Stimulated activated naive CD8-positive, alpha-beta T cell treated with anti-CD3 and anti-CD28 coated beads, Interleukin-15, Interleukin-2, amounts not matched to agents 100 ng/mL and 50 ng/mL, for 24 hours (primary cell): ENCODE measurements around the gene SPINK5.

Experiments
- H3K27ac Mint-ChIP-seq: one replicate; pipeline ENCODE4 v1.8.0; 2021; ENCODE audit warnings: mild to moderate bottlenecking, mixed read lengths
- H3K27me3 Mint-ChIP-seq: one replicate; pipeline ENCODE4 v1.8.0; 2021; ENCODE audit warnings: mixed read lengths
- H3K36me3 Mint-ChIP-seq: one replicate; pipeline ENCODE4 v1.8.0; 2021; ENCODE audit warnings: low read depth, mixed read lengths
- H3K4me1 Mint-ChIP-seq: one replicate; pipeline ENCODE4 v1.8.0; 2021; ENCODE audit warnings: low read depth, mixed read lengths
- H3K4me3 Mint-ChIP-seq: one replicate; pipeline ENCODE4 v1.8.0; 2021; ENCODE audit warnings: mild to moderate bottlenecking, mixed read lengths
- H3K9me3 Mint-ChIP-seq: one replicate; pipeline ENCODE4 v1.8.0; 2021; ENCODE audit warnings: mixed read lengths

SPINK5 gene

GRCh38 chr5:148084269-148084668 is 20.5 kb downstream of the SPINK5 start:
- H3K4me3 Mint-ChIP-seq = no peak overlapping the region
- peaks cover 4% of the 10 kb centered on the region for H3K9me3 Mint-ChIP-seq
- H3K27ac Mint-ChIP-seq = no peak overlapping the region
- no peaks in the 10 kb centered on the region for H3K36me3 Mint-ChIP-seq
- H3K27me3 Mint-ChIP-seq = no peaks in the 10 kb centered on the region
- H3K4me1 Mint-ChIP-seq = no peaks in the 10 kb centered on the region

- Mint-ChIP-seq H3K9me3 (peaks cover 4% of the 10 kb centered on the region), H3K4me1 (no peaks in the 10 kb centered on the region), H3K27me3 (no peaks in the 10 kb centered on the region), H3K4me3 (no peak overlapping the region), H3K27ac (no peak overlapping the region), H3K36me3 (no peaks in the 10 kb centered on the region)
Observed at GRCh38 chr5:148085310-148085709, 21.5 kb downstream of the SPINK5 start.

- Mint-ChIP-seq H3K27ac (no peak overlapping the region), H3K4me3 (no peak overlapping the region), H3K9me3 (peaks cover 4% of the 10 kb centered on the region), H3K27me3 (no peaks in the 10 kb centered on the region), H3K36me3 (no peaks in the 10 kb centered on the region), H3K4me1 (no peaks in the 10 kb centered on the region)
Observed at GRCh38 chr5:148085977-148086705, 22.4 kb downstream of the SPINK5 start.

GRCh38 chr5:148090146-148090772 is 26.5 kb downstream of the SPINK5 start:
- Mint-ChIP-seq H3K4me3 (no peak overlapping the region), H3K27ac (no peak overlapping the region), H3K27me3 (no peaks in the 10 kb centered on the region), H3K36me3 (no peaks in the 10 kb centered on the region), H3K9me3 (no peaks in the 10 kb centered on the region), H3K4me1 (no peaks in the 10 kb centered on the region)

GRCh38 chr5:148090773-148091250 is 27.0 kb downstream of the SPINK5 start:
- Mint-ChIP-seq H3K27me3 (no peaks in the 10 kb centered on the region), H3K36me3 (no peaks in the 10 kb centered on the region), H3K27ac (no peak overlapping the region), H3K4me1 (no peaks in the 10 kb centered on the region), H3K9me3 (no peaks in the 10 kb centered on the region), H3K4me3 (no peak overlapping the region)

GRCh38 chr5:148091991-148092964 is 28.5 kb downstream of the SPINK5 start:
- Mint-ChIP-seq H3K36me3 (no peaks in the 10 kb centered on the region), H3K9me3 (no peaks in the 10 kb centered on the region), H3K27ac (no peak overlapping the region), H3K4me1 (no peaks in the 10 kb centered on the region), H3K4me3 (no peak overlapping the region), H3K27me3 (no peaks in the 10 kb centered on the region)

GRCh38 chr5:148094336-148094735 is 30.6 kb downstream of the SPINK5 start:
- Mint-ChIP-seq H3K4me3 (no peak overlapping the region), H3K9me3 (peaks cover 3% of the 10 kb centered on the region), H3K27me3 (peaks cover 3% of the 10 kb centered on the region), H3K4me1 (no peaks in the 10 kb centered on the region), H3K27ac (no peak overlapping the region), H3K36me3 (no peaks in the 10 kb centered on the region)

- no peak overlapping the region for H3K4me3 Mint-ChIP-seq
- H3K27me3 Mint-ChIP-seq = peaks cover 7% of the 10 kb centered on the region
- H3K9me3 Mint-ChIP-seq = no peaks in the 10 kb centered on the region
Observed at GRCh38 chr5:148104226-148104625, 40.4 kb downstream of the SPINK5 start.

GRCh38 chr5:148107608-148108007 is 43.8 kb downstream of the SPINK5 start:
- no peaks in the 10 kb centered on the region for H3K4me1 Mint-ChIP-seq
- H3K9me3 Mint-ChIP-seq = no peaks in the 10 kb centered on the region
- no peak overlapping the region for H3K4me3 Mint-ChIP-seq
- peaks cover 4% of the 10 kb centered on the region for H3K27me3 Mint-ChIP-seq
- H3K36me3 Mint-ChIP-seq = no peaks in the 10 kb centered on the region
- H3K27ac Mint-ChIP-seq = no peak overlapping the region

More at GRCh38 chr5:148104226-148104625, 40.4 kb downstream of the SPINK5 start:
- H3K4me1 Mint-ChIP-seq = no peaks in the 10 kb centered on the region
- no peak overlapping the region for H3K27ac Mint-ChIP-seq
- no peaks in the 10 kb centered on the region for H3K36me3 Mint-ChIP-seq

- Mint-ChIP-seq H3K9me3 (no peaks in the 10 kb centered on the region), H3K4me3 (no peak overlapping the region), H3K36me3 (no peaks in the 10 kb centered on the region), H3K4me1 (no peaks in the 10 kb centered on the region), H3K27ac (no peak overlapping the region), H3K27me3 (peaks cover 4% of the 10 kb centered on the region)
Observed at GRCh38 chr5:148113243-148113642, 49.5 kb downstream of the SPINK5 start.

- no peaks in the 10 kb centered on the region for H3K9me3 Mint-ChIP-seq
- no peaks in the 10 kb centered on the region for H3K27me3 Mint-ChIP-seq
- no peaks in the 10 kb centered on the region for H3K4me1 Mint-ChIP-seq
- no peak overlapping the region for H3K27ac Mint-ChIP-seq
- H3K36me3 Mint-ChIP-seq = no peaks in the 10 kb centered on the region
- H3K4me3 Mint-ChIP-seq = no peak overlapping the region
Observed at GRCh38 chr5:148120317-148120716, 56.5 kb downstream of the SPINK5 start.

- H3K4me3 Mint-ChIP-seq = no peak overlapping the region
- H3K27ac Mint-ChIP-seq = no peak overlapping the region
- H3K9me3 Mint-ChIP-seq = no peaks in the 10 kb centered on the region
- no peaks in the 10 kb centered on the region for H3K4me1 Mint-ChIP-seq
- peaks cover 3% of the 10 kb centered on the region for H3K27me3 Mint-ChIP-seq
- no peaks in the 10 kb centered on the region for H3K36me3 Mint-ChIP-seq
Observed at GRCh38 chr5:148125641-148126040, 61.9 kb downstream of the SPINK5 start.

GRCh38 chr5:148135091-148136048 is 71.6 kb downstream of the SPINK5 start:
- no peaks in the 10 kb centered on the region for H3K4me1 Mint-ChIP-seq
- no peak overlapping the region for H3K4me3 Mint-ChIP-seq

GRCh38 chr5:148140846-148141245 is 77.1 kb downstream of the SPINK5 start:
- H3K9me3 Mint-ChIP-seq = no peaks in the 10 kb centered on the region
- peaks cover 4% of the 10 kb centered on the region for H3K27me3 Mint-ChIP-seq
- no peaks in the 10 kb centered on the region for H3K36me3 Mint-ChIP-seq
- no peak overlapping the region for H3K27ac Mint-ChIP-seq
- no peaks in the 10 kb centered on the region for H3K4me1 Mint-ChIP-seq
- no peak overlapping the region for H3K4me3 Mint-ChIP-seq

More at GRCh38 chr5:148135091-148136048, 71.6 kb downstream of the SPINK5 start:
- no peaks in the 10 kb centered on the region for H3K9me3 Mint-ChIP-seq
- no peak overlapping the region for H3K27ac Mint-ChIP-seq
- H3K36me3 Mint-ChIP-seq = no peaks in the 10 kb centered on the region
- peaks cover 6% of the 10 kb centered on the region for H3K27me3 Mint-ChIP-seq
